HuH-7.5 (cell line): ENCODE data around the gene CHD6.

Source experiments
- DNase-seq: peaks from one replicate; pipeline ENCODE4 v3.0.0; 2011; ENCODE audit warnings: low spot score

CHD6 gene

GRCh38 chr20:41580350-41580749, 37.8 kb downstream of the CHD6 start:
- DNase-seq = no peak

- peak; percentile 52 for DNase-seq
These were observed 40.8 kb downstream of the CHD6 start for GRCh38 chr20:41577129-41578009.

GRCh38 chr20:41575412-41575811, 42.8 kb downstream of the CHD6 start:
- no peak for DNase-seq

- DNase-seq = no peak
These were observed 43.3 kb downstream of the CHD6 start for GRCh38 chr20:41574802-41575389.

- no peak for DNase-seq
These were observed 44.2 kb downstream of the CHD6 start for GRCh38 chr20:41573955-41574354.

- no peak for DNase-seq
These were observed 46.1 kb downstream of the CHD6 start for GRCh38 chr20:41572010-41572572.

GRCh38 chr20:41571006-41571405, 47.2 kb downstream of the CHD6 start:
- no peak for DNase-seq

GRCh38 chr20:41570557-41570956, 47.6 kb downstream of the CHD6 start:
- no peak for DNase-seq

GRCh38 chr20:41567615-41568014, 50.6 kb downstream of the CHD6 start:
- no peak for DNase-seq

GRCh38 chr20:41566896-41567527, 51.2 kb downstream of the CHD6 start:
- DNase-seq = no peak

- no peak for DNase-seq
These were observed 55.1 kb downstream of the CHD6 start for GRCh38 chr20:41563087-41563486.

GRCh38 chr20:41560970-41561369, 57.2 kb downstream of the CHD6 start:
- no peak for DNase-seq

GRCh38 chr20:41559658-41560057, 58.5 kb downstream of the CHD6 start:
- DNase-seq = no peak

GRCh38 chr20:41553142-41553879, 64.9 kb downstream of the CHD6 start:
- no peak for DNase-seq

GRCh38 chr20:41552295-41553068, 65.7 kb downstream of the CHD6 start:
- DNase-seq = no peak

- no peak for DNase-seq
These were observed 67.0 kb downstream of the CHD6 start for GRCh38 chr20:41551011-41551705.

GRCh38 chr20:41547221-41547620, 71.0 kb downstream of the CHD6 start:
- DNase-seq = no peak

GRCh38 chr20:41546535-41546934, 71.6 kb downstream of the CHD6 start:
- no peak for DNase-seq

GRCh38 chr20:41544472-41544871, 73.7 kb downstream of the CHD6 start:
- no peak for DNase-seq

- no peak for DNase-seq
These were observed 77.3 kb downstream of the CHD6 start for GRCh38 chr20:41540918-41541317.

- no peak for DNase-seq
These were observed 77.7 kb downstream of the CHD6 start for GRCh38 chr20:41540459-41540858.
